Loucy (cell line): Measurements from ENCODE around the gene COA1.

Experiments
- CTCF ChIP-seq: fragments of 200-600 bp; sonication (generic); conservative IDR thresholded peaks from 2 replicates; pipeline ENCODE4 v1.5.1; 2014; ENCODE audit warnings: mild to moderate bottlenecking, antibody characterized with exemption, low read length
- EZH2phosphoT487 ChIP-seq: fragments of 200-600 bp; IDR thresholded peaks from 2 replicates; pipeline ENCODE4 v1.6.1; 2018; ENCODE audit warnings: antibody characterized with exemption, mild to moderate bottlenecking, moderate library complexity, borderline replicate concordance

DNA sequence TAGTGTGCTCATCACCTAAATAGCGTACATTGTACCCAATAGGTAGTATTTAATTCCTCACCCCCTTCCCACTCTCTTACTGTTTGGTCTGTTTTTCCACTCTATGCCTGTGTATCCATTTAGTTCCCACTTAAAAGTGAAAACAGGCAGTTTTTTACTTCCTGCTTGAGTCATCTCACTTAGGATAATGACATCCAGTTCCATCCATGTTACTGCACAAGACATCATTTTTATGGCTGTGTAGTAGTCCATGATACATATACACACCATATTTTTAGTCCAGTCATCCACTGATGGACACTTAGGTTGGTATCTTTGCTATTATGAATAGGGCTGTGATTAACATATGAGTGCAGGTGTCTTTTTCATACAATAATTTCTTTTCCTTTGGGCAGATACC lies 136.3 kb downstream of the COA1 start:
- no peak for TF ChIP-seq CTCF
- TF ChIP-seq EZH2phosphoT487: no peak
